Prostate gland (tissue), 2 donors: ENCODE data around the gene SNX19. TPM values are rescaled to one million over a fixed set of nuclear protein-coding genes. Genes with fewer than 3 reads are reported as not detected.
"Not testable (repeated sequence)": the region's sequence is repeated elsewhere in the genome, so short reads cannot be mapped to it uniquely, and the experiment has no call there.

ENCODE experiments used
- DNase-seq: peaks from one replicate; pipeline ENCODE4 v3.0.0-alpha.2; 2019; ENCODE audit warnings: low spot score
- H3K27ac ChIP-seq, 2 donors: fragments of 200-600 bp; sonication (generic); 2 replicates each; pipeline ENCODE4 v1.5.1; 2017 to 2019
- H3K27me3 ChIP-seq: fragments of 200-600 bp; sonication (generic); replicated peaks from 2 replicates; pipeline ENCODE4 v1.5.1; 2019; ENCODE audit not compliant: insufficient read depth
- H3K36me3 ChIP-seq, 2 donors: fragments of 200-600 bp; sonication (generic); 1 replicate in 1 of 2; 2 replicates in 1 of 2; pipeline versions ENCODE4 v1.5.1 to v1.8.1; 2017 to 2019
- H3K4me1 ChIP-seq: fragments of 200-600 bp; sonication (generic); replicated peaks from 2 replicates; pipeline ENCODE4 v1.5.1; 2019
- H3K4me3 ChIP-seq, 2 donors: fragments of 200-600 bp; sonication (generic); 2 replicates each; pipeline ENCODE4 v1.5.1; 2017 to 2019
- H3K9me3 ChIP-seq: fragments of 200-600 bp; sonication (generic); 2 replicates; pipeline ENCODE4 v1.5.1; 2017
- POLR2A ChIP-seq: fragments of 450-650 bp; IDR thresholded peaks from one replicate; pipeline ENCODE4 v1.6.1; 2016; ENCODE audit warnings: antibody characterized with exemption, mild to moderate bottlenecking
- POLR2AphosphoS5 ChIP-seq: sonication (generic); formaldehyde crosslinking; IDR thresholded peaks from one replicate; pipeline ENCODE4 v1.6.1; 2017; ENCODE audit warnings: antibody characterized with exemption
- WGBS: methylation state at CpG from one replicate; pipeline ENCODE4 v1.1.5; 2018; 5-methylcytosine and 5-hydroxymethylcytosine counted together
- intact Hi-C: fragments of 100-400 bp; cut with DNase I; formaldehyde crosslinking; loops from one replicate; pipeline ENCODE4 v1.14.2; 2022
- total RNA-seq, 2 donors: library from RNA; depleted of rRNA; stranded (reverse); fragments of >200 nt; gene quantifications; one replicate each; pipeline ENCODE4 v1.1.0, GENCODE V29; 2016
- TF ChIP-seq, protein P1 (sequence below), 4 experiments: fragments of 200-600 bp in 2 of 4; fragments of 450-650 bp in 2 of 4; sonication (generic) in 2 of 4; IDR thresholded peaks; 1 replicate in 3 of 4; 2 replicates in 1 of 4; pipeline ENCODE4 v1.5.1; 2016 to 2019; ENCODE audit warnings: antibody characterized with exemption in 4 of 4, mild to moderate bottlenecking in 2 of 4, moderate library complexity in 2 of 4

The SNX19 gene
- total RNA-seq, 2 donors from 2014 or later = 87.7 to 115 TPM

DNA sequence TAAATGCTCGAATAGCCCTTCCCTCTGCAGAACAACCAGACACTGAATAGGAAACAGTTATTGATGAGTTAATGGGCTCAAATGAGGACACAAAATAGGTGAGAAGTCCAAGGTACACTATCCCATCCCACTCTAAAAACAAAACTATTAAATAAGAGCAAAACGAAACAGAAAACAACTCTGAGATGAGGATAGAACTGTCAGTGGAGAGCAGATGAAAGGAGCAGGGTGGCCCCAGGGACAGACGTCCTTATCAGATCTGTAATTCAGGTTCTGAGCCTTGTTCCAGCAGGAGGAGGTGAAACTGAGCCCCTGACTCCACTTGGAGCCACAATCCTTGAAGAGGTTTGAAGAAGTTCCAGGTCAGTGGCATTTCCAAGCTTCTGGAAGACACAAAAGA lies 8.5 kb upstream of the SNX19 start:
- H3K27me3 ChIP-seq = no peaks in the 10 kb centered on the region

DNA sequence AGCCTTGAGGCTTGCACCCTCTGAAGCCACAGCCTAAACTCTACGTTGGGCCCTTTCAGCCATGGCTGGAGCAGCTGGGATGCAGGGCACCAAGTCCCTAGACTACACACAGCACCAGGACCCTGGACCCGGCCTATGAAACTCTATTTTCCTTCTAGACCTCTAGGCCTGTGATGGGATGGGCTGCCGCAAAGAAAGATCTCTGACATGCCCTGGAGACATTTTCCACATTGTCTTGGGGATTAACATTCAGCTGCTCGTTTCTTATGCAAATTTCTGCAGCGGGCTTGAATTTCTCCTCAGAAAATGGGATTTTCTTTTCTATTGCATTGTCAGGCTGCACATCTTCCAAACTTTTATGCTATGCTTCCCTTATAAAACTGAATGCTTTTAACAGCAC lies 4.3 kb upstream of the SNX19 start:
- 68% methylated on average over 5 of the region's 5 CpGs for WGBS
- not testable (repeated sequence) for H3K27ac ChIP-seq, H3K4me1 ChIP-seq, DNase-seq, H3K36me3 ChIP-seq, H3K27me3 ChIP-seq, H3K9me3 ChIP-seq, H3K4me3 ChIP-seq
- intact Hi-C loops = loop anchor here (5.0 kb wide), 1 partner anchor 752 kb away; no protein-coding TSS in a partner anchor

More for the DNA sequence above, 8.5 kb upstream of the SNX19 start:
- Histone ChIP-seq H3K4me3 (no peak overlapping the region), H3K9me3 (no peaks in the 10 kb centered on the region), H3K4me1 (no peaks in the 10 kb centered on the region), H3K36me3 (no peaks in the 10 kb centered on the region), H3K27ac (no peak overlapping the region)
- WGBS = 36% methylated on average over 3 of the region's 3 CpGs
- no peak for TF ChIP-seq POLR2A
- no peak for TF ChIP-seq POLR2AphosphoS5
- TF ChIP-seq, protein P1, sequence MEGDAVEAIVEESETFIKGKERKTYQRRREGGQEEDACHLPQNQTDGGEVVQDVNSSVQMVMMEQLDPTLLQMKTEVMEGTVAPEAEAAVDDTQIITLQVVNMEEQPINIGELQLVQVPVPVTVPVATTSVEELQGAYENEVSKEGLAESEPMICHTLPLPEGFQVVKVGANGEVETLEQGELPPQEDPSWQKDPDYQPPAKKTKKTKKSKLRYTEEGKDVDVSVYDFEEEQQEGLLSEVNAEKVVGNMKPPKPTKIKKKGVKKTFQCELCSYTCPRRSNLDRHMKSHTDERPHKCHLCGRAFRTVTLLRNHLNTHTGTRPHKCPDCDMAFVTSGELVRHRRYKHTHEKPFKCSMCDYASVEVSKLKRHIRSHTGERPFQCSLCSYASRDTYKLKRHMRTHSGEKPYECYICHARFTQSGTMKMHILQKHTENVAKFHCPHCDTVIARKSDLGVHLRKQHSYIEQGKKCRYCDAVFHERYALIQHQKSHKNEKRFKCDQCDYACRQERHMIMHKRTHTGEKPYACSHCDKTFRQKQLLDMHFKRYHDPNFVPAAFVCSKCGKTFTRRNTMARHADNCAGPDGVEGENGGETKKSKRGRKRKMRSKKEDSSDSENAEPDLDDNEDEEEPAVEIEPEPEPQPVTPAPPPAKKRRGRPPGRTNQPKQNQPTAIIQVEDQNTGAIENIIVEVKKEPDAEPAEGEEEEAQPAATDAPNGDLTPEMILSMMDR (IDR thresholded peaks at IDR 0.05) = no peak
- DNase-seq = no peak
- intact Hi-C loops = loop anchor here (5.0 kb wide), 1 partner anchor 748 kb away; no protein-coding TSS in a partner anchor

DNA sequence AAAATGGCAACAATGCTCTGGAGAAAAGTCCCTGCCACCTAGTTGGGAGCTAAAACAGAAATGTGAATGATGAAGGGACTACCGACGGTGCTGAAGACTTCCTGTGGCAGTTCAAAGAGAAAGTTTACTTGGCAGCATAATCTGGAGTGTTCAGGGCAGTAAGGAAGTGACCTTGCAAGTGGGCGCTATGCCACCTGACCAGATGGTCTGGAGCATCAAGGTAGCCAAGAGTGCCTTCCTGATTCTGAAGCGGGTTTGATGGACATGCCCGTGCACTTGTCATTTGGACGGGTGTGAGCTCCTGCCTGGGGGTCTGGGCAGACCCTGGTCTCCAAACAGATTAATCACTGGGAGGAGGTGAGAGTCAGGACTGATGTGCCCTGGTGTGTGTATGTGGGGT lies 1.8 kb upstream of the SNX19 start:
- Histone ChIP-seq H3K9me3 (no peaks in the 10 kb centered on the region), H3K27ac (no peak overlapping the region), H3K27me3 (no peaks in the 10 kb centered on the region), H3K4me3 (no peak overlapping the region), H3K36me3 (no peaks in the 10 kb centered on the region), H3K4me1 (no peaks in the 10 kb centered on the region)
- no peak for DNase-seq
- TF ChIP-seq POLR2AphosphoS5 (no peak), POLR2A (no peak)
- TF ChIP-seq, protein P1 (IDR thresholded peaks at IDR 0.05) = no peak
- 86% methylated on average over 6 of the region's 6 CpGs for WGBS
- intact Hi-C loops = loop anchor here (5.0 kb wide), 1 partner anchor 916 kb away; the partner anchor contains the start of gene PRDM10

DNA sequence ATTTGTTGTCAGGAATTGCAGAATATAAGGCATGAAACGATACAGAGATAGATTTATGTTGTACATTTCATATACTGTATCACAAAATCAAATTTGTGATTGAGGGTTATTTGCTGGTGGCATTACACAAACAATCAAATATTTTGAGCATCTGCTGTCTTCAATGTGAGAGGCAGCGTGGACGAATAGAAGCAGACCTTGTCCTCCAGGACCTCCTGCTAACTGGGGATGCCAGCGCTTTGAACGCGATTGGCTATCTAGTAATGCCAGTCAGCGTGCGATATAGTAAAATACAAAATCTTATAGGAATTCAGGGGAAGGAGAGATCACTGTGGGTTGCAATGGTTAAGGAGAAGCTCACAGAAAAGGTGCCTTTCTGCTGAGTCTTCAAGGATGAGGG lies 631 bp upstream of the SNX19 start:
- Histone ChIP-seq H3K27me3 (no peaks in the 10 kb centered on the region), H3K36me3 (no peaks in the 10 kb centered on the region), H3K4me3 (peak overlapping the region; percentile 55 to 81), H3K4me1 (no peaks in the 10 kb centered on the region), H3K27ac (peak overlapping the region; percentile 52 to 72), H3K9me3 (no peaks in the 10 kb centered on the region)
- no peak for DNase-seq
- intact Hi-C loops = loop anchor here (5.0 kb wide), 1 partner anchor 915 kb away; the partner anchor contains the start of gene PRDM10
- TF ChIP-seq POLR2AphosphoS5 (no peak), POLR2A (no peak)
- TF ChIP-seq, protein P1 (IDR thresholded peaks at IDR 0.05) = no peak
- WGBS = 62% methylated on average over 8 of the region's 8 CpGs

DNA sequence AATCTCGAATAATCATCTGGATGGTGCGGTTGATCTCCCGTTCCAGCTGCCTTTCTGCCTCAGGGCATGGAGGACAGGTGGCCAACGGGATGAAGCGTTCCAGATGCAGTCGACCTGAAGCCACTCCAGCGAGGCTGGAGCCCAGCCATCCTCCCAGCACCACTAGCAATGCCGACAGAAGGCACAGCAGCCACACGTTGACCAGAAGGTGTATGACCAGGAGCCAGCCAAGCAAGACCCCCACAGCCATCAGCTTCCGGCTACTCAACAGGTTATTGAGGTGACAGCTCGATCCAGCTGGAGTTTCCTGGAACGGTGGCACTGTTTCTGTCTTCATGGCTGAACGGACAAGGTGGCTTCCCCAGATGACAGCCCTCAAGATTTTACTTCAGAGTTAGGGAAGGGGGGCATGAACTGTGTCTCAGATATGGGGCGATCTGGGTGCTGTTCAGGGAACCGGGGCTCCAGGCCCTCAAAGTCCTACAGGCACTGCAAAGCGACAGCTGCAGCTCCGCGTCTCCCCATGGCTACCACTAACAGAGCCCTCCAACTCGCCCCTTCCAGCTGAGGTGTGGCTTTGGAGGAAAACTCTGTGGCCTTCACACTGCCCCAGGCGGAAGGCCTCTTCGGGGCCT lies 559 bp downstream of the SNX19 start:
- 42% methylated on average over 13 of the region's 21 CpGs for WGBS
- intact Hi-C loops = loop anchor here (5.0 kb wide), 1 partner anchor 913 kb away; the partner anchor contains the start of gene PRDM10
- Histone ChIP-seq H3K4me3 (peak overlapping the region; percentile 55 to 81), H3K27ac (peak overlapping the region; percentile 52 to 72), H3K27me3 (no peaks in the 10 kb centered on the region), H3K4me1 (no peaks in the 10 kb centered on the region), H3K9me3 (no peaks in the 10 kb centered on the region), H3K36me3 (no peaks in the 10 kb centered on the region)
- TF ChIP-seq POLR2AphosphoS5 (no peak), POLR2A (no peak)
- TF ChIP-seq, protein P1 (IDR thresholded peaks at IDR 0.05) = no peak
- DNase-seq = no peak
